ENCODE results near the gene ABCC1.
"Not testable (repeated sequence)": the region's sequence is repeated elsewhere in the genome, so short reads cannot be mapped to it uniquely, and the experiment has no call there.

The ABCC1 gene

DNA sequence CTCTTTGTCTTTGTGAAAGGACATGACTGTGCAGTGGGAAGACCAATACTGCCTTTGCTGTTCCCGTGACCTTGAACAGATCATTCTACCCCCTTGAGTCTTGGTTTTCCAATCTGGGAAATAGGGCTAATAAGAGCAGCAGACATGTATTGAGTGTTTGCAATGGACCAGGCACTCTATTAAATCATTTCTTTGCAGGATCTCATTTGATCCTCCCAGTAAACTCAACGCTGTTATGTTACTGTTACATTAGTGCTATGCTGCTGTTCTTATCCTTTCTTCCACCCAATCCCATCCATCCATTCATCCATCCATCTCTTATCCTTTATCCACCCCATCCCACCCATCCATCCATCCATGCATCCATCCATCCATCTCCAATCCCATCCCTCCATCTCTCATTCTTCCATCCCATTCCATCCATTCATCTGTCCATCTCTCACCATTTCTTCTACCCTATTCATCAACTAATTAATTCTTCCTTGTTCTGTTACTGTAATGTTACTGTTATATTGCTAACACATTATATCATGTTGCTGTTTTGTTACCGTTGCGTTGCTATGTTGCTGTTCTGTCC is 208.8 kb downstream of the ABCC1 start:
- CTCF ChIA-PET: no interaction called here
- DNase-seq (ENCODE audit: extremely low spot score): no peak
- no peak for TF ChIP-seq NFRKB (IDR thresholded peaks at IDR 0.05)
- TF ChIP-seq SUZ12 (IDR thresholded peaks at IDR 0.05): no peak
- TF ChIP-seq HDGF (IDR thresholded peaks at IDR 0.05; ENCODE audit: borderline replicate concordance): no peak
- no peak for TF ChIP-seq LEF1 (IDR thresholded peaks at IDR 0.05; ENCODE audit: borderline replicate concordance)
- TF ChIP-seq FOXM1 (IDR thresholded peaks at IDR 0.05; ENCODE audit: borderline replicate concordance): no peak
- no peak for TF ChIP-seq CTBP1 (IDR thresholded peaks at IDR 0.05; ENCODE audit: borderline replicate concordance)
- TF ChIP-seq BHLHE40 (IDR thresholded peaks at IDR 0.05; ENCODE audit: borderline replicate concordance): no peak
- POLR2A ChIA-PET: no interaction called here

DNA sequence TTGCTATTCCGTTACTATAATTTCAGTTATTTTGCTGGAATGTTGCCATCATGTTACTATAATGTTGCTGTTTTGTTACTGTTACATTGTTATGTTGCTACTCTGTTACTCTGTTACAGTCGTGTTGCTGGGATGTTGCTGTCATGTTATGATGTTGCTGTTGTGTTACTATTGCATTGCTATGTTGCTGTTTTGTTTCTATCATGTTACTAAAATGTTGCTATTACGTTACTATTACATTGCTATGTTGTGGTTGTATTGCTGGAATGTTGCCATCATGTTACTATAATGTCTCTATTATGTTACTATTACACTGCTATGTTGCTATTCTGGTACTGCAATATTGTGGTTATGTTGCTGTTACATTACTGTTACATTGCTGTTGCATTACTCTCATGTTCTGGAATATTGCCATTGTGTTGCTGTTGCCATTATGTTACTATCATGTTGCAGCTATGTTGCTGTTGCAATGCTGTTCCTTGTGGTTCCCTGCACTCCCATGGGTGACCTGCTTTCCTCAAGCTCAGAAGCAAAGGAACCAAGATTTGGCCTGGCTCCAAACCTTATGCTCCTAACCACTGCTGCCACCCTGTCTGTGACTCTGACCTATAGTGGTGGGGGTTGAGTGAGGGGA is 209.4 kb downstream of the ABCC1 start:
- no peak for DNase-seq (ENCODE audit: extremely low spot score)
- ChIA-PET CTCF (no interaction called here), POLR2A (no interaction called here)
- TF ChIP-seq FOXK2 (IDR thresholded peaks at IDR 0.05) (no peak), TARDBP (IDR thresholded peaks at IDR 0.05) (no peak), FOXA1 (IDR thresholded peaks at IDR 0.05) (no peak), HDGF (IDR thresholded peaks at IDR 0.05; ENCODE audit: borderline replicate concordance) (no peak), BHLHE40 (IDR thresholded peaks at IDR 0.05; ENCODE audit: borderline replicate concordance) (no peak), NFRKB (IDR thresholded peaks at IDR 0.05) (no peak), LEF1 (IDR thresholded peaks at IDR 0.05; ENCODE audit: borderline replicate concordance) (no peak)
- TF ChIP-seq, protein P1, sequence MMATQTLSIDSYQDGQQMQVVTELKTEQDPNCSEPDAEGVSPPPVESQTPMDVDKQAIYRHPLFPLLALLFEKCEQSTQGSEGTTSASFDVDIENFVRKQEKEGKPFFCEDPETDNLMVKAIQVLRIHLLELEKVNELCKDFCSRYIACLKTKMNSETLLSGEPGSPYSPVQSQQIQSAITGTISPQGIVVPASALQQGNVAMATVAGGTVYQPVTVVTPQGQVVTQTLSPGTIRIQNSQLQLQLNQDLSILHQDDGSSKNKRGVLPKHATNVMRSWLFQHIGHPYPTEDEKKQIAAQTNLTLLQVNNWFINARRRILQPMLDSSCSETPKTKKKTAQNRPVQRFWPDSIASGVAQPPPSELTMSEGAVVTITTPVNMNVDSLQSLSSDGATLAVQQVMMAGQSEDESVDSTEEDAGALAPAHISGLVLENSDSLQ (IDR thresholded peaks at IDR 0.05): no peak

DNA sequence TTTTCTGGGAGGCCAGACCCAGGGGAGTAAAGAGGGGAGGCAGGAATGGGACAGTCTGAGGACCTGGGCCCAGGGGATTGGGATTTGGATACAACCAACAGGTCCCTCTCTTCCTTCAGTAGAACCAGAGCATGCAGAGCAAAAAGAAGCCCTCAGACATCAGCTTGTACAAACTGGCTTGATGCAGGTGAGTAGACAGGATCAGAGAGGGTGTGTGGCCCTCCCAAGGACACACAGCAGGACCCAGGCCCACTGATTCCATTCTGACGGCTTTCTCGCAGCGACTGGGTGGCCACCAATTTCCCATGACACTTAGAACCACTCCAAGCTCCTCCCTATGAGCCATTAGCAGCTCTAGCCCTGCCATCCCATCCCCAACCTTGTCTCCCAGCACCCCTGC is 210.2 kb downstream of the ABCC1 start:
- no peak for DNase-seq (ENCODE audit: extremely low spot score)
- CTCF ChIA-PET: no interaction called here
- POLR2A ChIA-PET: no interaction called here
- TF ChIP-seq SP1 (IDR thresholded peaks at IDR 0.05): no peak
- no peak for TF ChIP-seq ARNT (IDR thresholded peaks at IDR 0.05)
- no peak for TF ChIP-seq FOXA1 (IDR thresholded peaks at IDR 0.05)
- TF ChIP-seq SUZ12 (IDR thresholded peaks at IDR 0.05): no peak
- TF ChIP-seq, protein P1 (IDR thresholded peaks at IDR 0.05): no peak
- no peak for TF ChIP-seq LEF1 (IDR thresholded peaks at IDR 0.05; ENCODE audit: borderline replicate concordance)
- no peak for TF ChIP-seq TARDBP (IDR thresholded peaks at IDR 0.05)
- no peak for TF ChIP-seq L3MBTL2 (conservative IDR thresholded peaks at IDR 0.05)
- TF ChIP-seq ELF4 (IDR thresholded peaks at IDR 0.05): no peak
- TF ChIP-seq CTBP1 (IDR thresholded peaks at IDR 0.05; ENCODE audit: borderline replicate concordance): no peak
- TF ChIP-seq FOXM1 (IDR thresholded peaks at IDR 0.05; ENCODE audit: borderline replicate concordance): no peak
- TF ChIP-seq HDGF (IDR thresholded peaks at IDR 0.05; ENCODE audit: borderline replicate concordance): no peak
- TF ChIP-seq NFRKB (IDR thresholded peaks at IDR 0.05): no peak

DNA sequence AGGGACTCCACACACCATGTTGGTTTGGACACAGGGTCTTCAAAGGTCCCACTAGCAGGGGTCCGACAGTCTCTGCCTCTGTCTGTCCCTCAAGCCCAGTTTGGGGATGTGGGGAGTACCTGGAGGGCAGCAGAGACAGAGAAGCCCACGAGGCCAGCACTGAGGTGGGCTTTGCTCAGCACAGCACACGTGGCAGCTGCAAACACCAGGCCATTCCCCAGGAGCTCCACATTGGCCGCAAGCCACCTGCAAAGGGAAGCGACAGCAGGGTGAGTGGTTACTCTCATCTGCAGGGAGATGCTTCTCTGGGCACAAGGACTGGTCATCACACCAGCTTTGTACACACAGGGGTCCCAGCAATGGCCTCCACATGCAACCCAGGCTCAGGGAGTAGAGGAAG is 211.9 kb downstream of the ABCC1 start:
- TF ChIP-seq, protein P1 (IDR thresholded peaks at IDR 0.05): no peak
- CTCF ChIA-PET: no interaction called here
- POLR2A ChIA-PET: no interaction called here
- no peak for DNase-seq (ENCODE audit: extremely low spot score)

DNA sequence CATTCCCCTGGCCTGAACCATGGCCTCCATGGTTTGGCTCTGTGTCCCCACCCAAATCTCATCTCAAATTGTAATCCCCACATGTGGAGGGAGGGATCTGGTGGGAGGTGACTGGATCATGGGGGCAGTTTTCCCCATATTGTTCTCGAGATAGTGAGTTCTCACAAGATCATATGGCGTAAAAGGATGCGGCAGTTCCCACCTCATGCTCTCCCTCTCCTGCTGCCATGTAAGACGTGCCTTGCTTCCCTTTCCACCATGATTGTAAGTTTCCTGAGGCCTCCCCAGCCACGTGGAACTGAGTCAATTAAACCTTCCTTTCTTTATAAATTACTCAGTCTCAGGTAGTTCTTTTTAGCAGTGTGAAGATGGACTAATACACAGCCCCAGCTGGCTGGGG is 212.4 kb downstream of the ABCC1 start:
- DNase-seq (ENCODE audit: extremely low spot score); CTCF ChIA-PET; POLR2A ChIA-PET: not testable (repeated sequence)

DNA sequence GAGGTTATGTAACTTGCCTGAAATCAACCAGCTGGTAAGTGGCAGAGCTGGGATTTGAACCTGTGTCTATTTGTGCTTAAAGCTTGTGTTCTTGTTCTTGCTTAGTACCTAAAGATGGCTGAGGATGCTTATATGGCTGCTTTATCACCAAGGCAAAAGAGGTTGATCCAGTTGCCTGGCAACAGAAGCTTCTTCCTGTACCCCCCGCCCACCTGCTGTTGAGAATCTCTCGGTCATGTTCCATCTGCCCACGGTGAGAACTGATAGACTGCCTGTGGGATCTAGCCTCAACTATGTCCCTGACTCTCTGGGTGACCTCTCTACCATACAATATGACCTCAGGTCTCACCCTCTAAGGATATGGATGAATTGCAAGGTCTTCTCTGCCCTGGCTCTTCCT is 213.2 kb downstream of the ABCC1 start:
- no peak for TF ChIP-seq FOXA1 (IDR thresholded peaks at IDR 0.05)
- TF ChIP-seq ARNT (IDR thresholded peaks at IDR 0.05): no peak
- TF ChIP-seq HDGF (IDR thresholded peaks at IDR 0.05; ENCODE audit: borderline replicate concordance): no peak
- no peak for TF ChIP-seq SUZ12 (IDR thresholded peaks at IDR 0.05)
- no peak for TF ChIP-seq FOXM1 (IDR thresholded peaks at IDR 0.05; ENCODE audit: borderline replicate concordance)
- TF ChIP-seq LEF1 (IDR thresholded peaks at IDR 0.05; ENCODE audit: borderline replicate concordance): no peak
- TF ChIP-seq BHLHE40 (IDR thresholded peaks at IDR 0.05; ENCODE audit: borderline replicate concordance): no peak
- TF ChIP-seq CTBP1 (IDR thresholded peaks at IDR 0.05; ENCODE audit: borderline replicate concordance): no peak
- TF ChIP-seq L3MBTL2 (conservative IDR thresholded peaks at IDR 0.05): no peak
- TF ChIP-seq FOXK2 (IDR thresholded peaks at IDR 0.05): no peak
- TF ChIP-seq, protein P1 (IDR thresholded peaks at IDR 0.05): no peak
- no peak for TF ChIP-seq SP1 (IDR thresholded peaks at IDR 0.05)
- no peak for TF ChIP-seq NFRKB (IDR thresholded peaks at IDR 0.05)
- POLR2A ChIA-PET: no interaction called here
- no peak for DNase-seq (ENCODE audit: extremely low spot score)
- CTCF ChIA-PET: no interaction called here

Measured in HEK293T (cell line).